Anterior cingulate cortex (tissue), 58 donors: ENCODE data around the gene PLXDC1.
"Not testable (repeated sequence)": the region's sequence is repeated elsewhere in the genome, so short reads cannot be mapped to it uniquely, and the experiment has no call there.

Source experiments
- DNase-seq, 58 donors: peaks; one replicate each; lab custom pipeline; 2025; lab: John Stamatoyannopoulos, UW

The PLXDC1 gene

DNA sequence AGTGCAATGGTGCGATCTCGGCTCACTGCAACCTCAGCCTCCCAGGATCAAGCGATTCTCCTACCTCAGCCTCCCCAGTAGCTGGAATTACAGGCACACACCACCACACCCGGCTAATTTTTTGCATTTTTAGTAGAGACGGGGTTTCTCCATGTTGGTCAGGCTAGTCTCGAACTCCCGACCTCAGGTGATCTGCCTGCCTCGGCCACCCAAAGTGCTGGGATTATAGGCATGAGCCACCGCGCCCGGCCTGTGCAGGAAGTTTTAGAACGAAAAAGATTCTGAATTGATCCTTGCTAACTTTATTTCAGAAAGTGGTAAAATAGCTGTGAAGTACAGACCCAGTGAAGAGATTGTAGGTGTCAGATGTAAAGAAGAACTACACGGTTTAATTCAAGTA lies 125.1 kb downstream of the PLXDC1 start:
- not testable (repeated sequence) for DNase-seq

GRCh38 chr17:39022924-39023323 lies 128.5 kb downstream of the PLXDC1 start:
- no peak for DNase-seq

DNA sequence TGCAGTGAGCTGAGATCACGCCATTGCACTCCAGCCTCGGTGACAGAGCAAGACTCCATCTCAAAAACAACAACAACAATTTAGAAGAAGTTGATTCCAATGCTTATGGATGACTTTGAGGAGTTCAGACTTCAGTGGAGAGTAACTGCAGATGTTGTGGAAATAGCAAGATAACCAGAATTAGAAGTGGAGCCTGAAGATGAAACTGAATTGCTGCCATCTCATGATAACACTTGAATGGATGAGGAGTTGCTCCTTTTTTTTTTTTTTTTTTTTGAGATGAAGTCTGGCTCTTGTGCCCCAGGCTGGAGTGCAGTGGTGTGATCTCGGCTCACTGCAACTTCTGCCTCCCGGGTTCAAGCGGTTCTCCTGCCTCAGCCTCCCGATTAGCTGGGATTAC lies 131.4 kb downstream of the PLXDC1 start:
- not testable (repeated sequence) for DNase-seq

DNA sequence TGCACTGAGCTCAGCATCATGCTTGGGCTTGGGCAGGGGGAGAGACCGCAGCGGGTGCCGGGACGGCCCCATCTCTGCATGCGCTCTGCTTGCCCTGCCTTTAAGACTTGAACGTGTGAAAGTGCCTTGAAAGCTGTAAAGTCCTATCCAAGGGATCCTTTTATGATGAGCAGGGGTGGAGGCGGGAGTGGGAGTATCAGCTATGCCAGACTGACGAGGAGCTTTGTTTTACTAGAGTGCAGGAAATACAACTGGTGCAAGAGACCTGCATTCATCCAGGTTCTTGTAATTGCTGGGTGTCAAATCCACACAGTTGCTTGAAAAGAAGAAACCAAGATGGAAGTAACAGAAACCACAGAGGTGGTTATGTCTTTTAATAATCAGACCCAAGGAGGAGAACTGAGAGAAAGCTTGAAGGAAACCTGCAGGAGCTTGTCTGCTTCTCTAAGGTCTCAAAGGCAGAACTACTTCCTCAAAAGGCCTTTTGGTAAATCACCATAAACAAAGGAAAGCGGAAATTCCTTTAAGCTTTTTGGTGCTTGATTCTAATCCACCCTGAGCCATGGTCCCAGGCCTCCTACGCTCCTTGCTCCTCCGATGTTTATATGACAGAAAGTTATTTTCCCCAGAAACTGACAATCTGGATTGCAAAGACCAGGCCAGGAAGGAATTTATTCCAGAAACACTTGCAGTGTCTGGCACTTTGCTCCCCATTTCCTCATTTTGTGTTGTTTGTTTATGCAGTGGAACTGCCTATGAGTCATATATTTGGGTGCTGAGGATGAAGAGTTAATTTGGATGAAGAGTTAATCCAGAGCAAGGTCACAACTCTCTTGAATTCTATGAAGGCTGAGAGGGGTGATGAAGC lies 132.9 kb downstream of the PLXDC1 start:
- DNase-seq, result no peak

DNA sequence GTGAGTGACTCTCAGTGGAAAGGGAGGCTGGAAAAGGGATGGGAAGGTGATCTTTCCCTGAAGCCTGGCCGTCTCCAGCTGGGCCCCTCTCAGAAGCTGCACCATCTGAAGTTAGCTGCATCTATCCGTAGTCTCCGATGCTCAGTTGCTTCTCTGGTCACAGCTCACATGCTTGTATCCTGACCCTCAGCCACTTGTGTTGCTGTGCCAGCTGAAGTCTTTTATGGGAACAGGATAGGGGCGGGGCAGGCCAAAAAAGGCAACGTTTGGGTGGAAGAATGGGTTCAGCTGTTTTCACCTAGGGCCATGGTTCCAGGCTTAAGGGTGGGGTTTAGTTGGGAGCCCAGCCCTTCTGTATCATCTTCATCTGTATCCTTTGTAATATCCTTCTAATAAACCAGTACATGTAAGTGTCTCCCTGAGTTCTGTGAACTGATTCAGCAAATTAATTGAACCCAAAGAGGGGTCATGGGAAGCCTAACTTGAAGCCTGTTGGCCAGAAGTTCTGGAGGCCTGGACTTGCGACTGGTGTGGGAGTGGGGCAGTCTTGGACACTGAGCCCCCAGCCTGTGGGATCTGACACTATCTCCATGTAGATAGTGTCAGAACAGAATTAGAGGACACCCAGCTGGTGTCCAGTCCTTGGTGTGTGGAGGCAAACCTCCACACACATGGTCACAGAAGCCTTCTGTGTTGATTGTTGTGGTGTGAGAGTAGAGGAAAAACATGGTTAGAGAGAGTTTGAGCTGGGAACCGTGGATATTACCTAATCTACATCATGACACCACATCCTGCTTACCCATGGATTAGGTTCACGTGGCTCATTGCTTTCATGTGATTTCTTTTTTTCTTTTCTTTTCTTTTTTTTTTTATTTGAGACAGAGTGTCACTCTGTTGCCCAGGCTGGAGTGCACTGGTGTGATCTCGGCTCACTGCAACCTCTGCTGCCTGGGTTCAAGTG lies 135.0 kb downstream of the PLXDC1 start:
- DNase-seq, result no peak

DNA sequence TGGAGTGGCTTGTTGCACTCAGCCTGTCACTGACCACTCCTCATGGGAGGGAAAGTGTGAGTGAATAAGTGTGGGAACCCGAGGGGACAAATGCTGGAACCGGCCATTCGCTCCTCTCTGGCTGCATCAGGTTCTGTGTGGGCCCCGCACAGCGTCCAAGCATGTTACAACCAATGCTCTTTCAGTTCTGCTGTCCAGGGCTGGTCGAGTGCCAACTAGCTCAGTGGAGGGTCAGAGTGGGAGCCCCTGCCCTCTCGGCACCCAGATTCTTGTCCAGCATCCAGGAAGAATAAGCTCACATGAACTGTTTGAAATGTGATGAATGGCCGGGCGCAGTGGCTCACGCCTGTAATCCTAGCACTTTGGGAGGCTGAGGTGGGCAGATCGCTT lies 135.9 kb downstream of the PLXDC1 start:
- DNase-seq, result no peak

- no peak for DNase-seq
Measured at GRCh38 chr17:39014795-39015545, 136.5 kb downstream of the PLXDC1 start.

- no peak for DNase-seq
Measured at GRCh38 chr17:39014044-39014794, 137.2 kb downstream of the PLXDC1 start.
